G401.6 (cell line): Measurements from ENCODE around the gene FBLN5.
"Not testable (repeated sequence)": the region's sequence is repeated elsewhere in the genome, so short reads cannot be mapped to it uniquely, and the experiment has no call there.

Experiments
- FAIRE-seq: peaks from 2 replicates; lab custom pipeline; 2012; peaks lifted over from hg19 to GRCh38; lab: Jason Lieb, UNC

FBLN5 gene

GRCh38 chr14:91861091-91861490 is 86.4 kb downstream of the FBLN5 start:
- no peak for FAIRE-seq

GRCh38 chr14:91860238-91860637 is 87.3 kb downstream of the FBLN5 start:
- FAIRE-seq = no peak

- FAIRE-seq = no peak
Measured at GRCh38 chr14:91858536-91859275, 88.8 kb downstream of the FBLN5 start.

DNA sequence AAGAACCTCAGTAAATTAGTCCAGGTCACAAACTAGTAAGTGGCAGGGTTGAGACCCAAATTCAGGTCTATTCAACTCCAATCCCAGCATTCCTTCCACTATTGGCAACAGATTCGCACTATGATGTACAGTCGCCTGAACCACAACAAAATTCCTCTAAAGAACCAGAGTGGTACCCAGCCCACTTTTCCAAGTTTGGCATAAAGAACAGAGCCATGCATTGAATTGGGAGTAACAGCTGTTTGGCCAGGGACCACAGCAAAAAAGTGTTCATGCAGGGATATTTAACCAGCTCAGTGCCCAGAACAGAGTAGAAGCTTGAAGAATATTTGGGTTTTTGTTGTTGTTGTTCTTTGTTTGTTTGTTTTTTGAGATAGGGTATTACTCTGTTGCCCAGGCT is 89.9 kb downstream of the FBLN5 start:
- FAIRE-seq = no peak

GRCh38 chr14:91854327-91854934 is 93.1 kb downstream of the FBLN5 start:
- FAIRE-seq = no peak

- FAIRE-seq = no peak
Measured at GRCh38 chr14:91851563-91851962, 95.9 kb downstream of the FBLN5 start.

DNA sequence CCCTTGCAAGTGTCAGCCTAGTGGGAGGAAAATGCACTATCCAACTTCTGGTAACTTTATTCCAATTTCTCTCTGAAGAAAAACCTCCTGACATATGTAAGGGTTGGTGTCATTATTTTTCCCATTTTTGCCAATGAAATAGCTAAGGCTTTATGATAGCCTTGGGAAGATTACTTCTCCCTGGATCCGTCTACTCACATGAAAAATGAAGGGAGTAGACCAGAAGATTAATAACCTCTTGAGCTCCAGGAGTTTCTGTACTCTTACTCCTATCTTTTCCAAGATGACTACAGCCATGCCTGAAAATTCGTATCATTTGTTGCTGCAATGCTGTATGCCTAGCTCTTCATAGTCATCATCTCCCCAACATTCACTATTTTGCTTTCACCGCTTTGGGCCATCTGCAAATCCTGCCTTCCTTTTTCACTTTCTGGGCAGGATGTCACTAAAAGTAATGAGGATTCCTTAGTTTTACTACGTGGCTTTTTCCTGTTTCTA is 98.9 kb downstream of the FBLN5 start:
- FAIRE-seq = no peak

DNA sequence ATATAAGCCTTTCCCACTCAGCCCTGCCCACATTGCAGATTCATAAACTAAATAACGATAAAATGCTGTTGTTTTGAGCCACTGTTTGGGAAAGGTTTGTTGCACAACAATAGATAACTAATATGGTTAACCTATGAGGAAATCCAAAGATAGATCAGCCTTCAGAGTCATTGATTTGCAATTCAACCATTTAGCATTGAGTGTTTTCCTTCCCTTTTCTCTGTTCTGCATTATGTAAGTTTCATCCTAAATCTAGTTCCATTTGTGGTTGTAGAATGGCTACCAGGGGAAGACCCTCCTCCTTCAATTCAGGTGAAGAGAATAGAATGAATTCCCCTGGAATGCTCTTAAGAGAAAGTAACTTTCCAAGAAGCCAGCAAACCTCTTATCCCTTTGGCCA is 99.8 kb downstream of the FBLN5 start:
- no peak for FAIRE-seq

DNA sequence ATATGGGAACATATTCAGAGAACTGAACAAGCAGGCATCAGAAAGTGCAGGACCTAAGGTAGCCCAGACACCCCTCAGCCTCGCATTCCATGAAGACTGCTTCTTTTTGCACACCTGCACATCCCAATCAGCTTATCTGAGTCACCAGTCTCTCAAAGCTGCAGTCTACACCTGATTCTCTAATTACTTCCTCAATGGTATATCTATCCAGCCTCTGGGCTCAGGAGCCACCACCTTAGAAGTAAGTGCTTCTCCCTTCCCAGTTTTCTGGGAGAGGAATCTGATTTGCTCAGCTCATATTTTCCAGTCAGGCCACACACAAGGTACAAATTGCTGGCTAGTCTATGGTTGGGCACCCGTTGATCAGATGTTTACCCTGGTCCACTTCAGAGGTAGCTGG is 101.8 kb downstream of the FBLN5 start:
- FAIRE-seq = no peak

DNA sequence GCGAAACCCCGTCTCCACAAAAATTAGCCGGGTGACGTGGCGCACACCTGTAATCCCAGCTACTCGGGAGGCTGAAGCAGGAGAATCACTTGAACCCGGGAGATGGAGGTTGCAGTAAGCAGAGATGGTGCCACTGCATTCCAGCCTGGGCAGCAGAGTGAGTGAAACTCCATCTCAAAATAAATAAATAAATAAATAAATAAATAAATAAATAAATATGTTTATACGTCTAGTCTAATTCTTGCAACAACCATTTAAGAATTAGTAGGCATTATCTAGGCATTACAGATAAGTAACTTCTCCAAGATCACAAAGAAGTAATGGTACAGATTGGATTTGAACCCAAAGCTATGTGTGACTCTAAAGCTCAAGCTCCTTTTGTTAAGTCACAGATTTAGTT is 102.4 kb downstream of the FBLN5 start:
- FAIRE-seq = not testable (repeated sequence)

DNA sequence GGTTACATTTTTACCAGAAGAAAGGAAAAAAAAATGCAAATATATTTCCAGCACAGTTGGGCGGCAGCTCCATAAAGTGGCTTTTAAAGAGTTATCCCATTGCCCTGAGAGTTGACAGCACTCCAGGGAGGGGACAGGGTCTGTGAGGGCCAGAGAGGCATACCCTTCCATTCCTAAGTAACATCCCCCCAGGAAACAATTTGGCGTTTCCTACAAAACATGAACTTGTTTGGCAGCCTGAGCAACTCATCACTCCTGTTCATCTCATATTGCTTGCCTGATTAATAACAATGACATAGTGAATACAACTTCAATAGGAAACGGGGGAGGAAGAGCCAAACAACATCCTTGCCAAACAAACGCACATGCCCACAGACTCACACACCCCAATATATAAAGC is 103.5 kb downstream of the FBLN5 start:
- no peak for FAIRE-seq

GRCh38 chr14:91843437-91843836 is 104.1 kb downstream of the FBLN5 start:
- no peak for FAIRE-seq

- no peak for FAIRE-seq
Measured at GRCh38 chr14:91841065-91841464, 106.4 kb downstream of the FBLN5 start.

- FAIRE-seq = no peak
Measured at GRCh38 chr14:91839749-91840148, 107.7 kb downstream of the FBLN5 start.

GRCh38 chr14:91837076-91837475 is 110.4 kb downstream of the FBLN5 start:
- no peak for FAIRE-seq

GRCh38 chr14:91835920-91836843 is 111.3 kb downstream of the FBLN5 start:
- FAIRE-seq = no peak

- FAIRE-seq = no peak
Measured at GRCh38 chr14:91835197-91835919, 112.1 kb downstream of the FBLN5 start.

- no peak for FAIRE-seq
Measured at GRCh38 chr14:91834571-91834970, 112.9 kb downstream of the FBLN5 start.

DNA sequence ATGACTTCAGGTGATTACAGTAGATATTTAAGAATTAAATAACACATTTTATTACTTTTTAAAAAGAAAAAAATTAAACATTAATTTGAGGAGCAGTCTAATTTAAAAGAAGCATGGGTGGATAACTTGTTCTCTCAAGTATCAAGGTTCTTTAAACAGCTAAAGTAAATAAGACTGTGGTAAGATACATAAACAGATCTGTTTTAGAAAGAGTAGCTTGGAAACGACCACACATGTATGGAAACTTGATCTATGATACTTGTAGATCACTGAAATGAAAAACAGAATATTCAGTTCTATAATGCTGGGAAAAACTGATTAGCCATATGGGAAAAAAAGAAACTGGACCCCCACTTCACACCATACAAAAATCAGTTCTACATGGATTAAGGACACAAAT is 116.2 kb downstream of the FBLN5 start:
- no peak for FAIRE-seq

DNA sequence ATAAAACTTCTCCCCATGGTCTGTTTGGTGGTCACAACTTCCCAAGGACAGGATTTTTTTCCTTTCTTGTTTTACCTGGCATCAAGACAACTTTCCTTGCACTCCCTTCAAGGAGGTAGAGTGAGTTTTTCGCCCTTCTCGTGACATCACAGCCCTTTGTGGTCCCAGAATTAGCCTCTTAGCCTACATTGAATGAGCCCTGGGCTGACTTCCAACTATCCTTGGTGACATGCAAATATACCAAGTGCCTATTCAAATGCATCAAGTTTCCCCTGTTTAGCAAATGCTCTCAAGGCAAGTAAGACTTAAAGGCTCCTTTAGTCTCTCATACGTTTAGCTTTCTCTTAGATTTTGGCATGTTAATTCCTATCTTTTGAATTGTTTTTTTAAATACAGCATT is 116.7 kb downstream of the FBLN5 start:
- FAIRE-seq = no peak

GRCh38 chr14:91829511-91829910 is 118.0 kb downstream of the FBLN5 start:
- FAIRE-seq = no peak

DNA sequence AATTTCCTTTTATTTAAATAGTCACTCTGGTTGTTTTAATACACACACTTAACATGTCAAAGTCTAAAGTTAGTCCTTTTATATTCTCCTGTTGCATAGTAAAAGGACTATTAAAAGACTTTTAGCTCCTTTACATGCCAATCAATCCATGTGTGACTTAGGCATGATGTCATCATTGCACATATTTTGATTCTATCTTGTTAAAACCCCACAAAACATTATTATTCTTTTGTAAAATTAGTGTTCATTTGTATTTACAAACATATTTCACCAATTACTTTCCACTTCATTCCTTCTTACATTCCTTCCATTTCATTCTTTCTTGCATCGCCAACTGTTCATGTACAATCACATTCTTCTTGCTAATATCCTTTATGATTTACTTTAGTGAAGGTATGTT is 119.7 kb downstream of the FBLN5 start:
- FAIRE-seq = no peak
